CD14-positive monocyte (primary cell): ENCODE data around the gene ATP4A. TPM values are rescaled to one million over a fixed set of nuclear protein-coding genes. Genes with fewer than 3 reads are reported as not detected.
A peak's percentile ranks its signal among the peaks of the same experiment; 100 is the strongest.

Experiments used
- DNase-seq, 3 donors: peaks; one replicate each; pipeline ENCODE4 v3.0.0-alpha.2; 2011 to 2022
- H2AFZ ChIP-seq: 2 replicates; pipeline ENCODE4 v1.6.0; 2012; ENCODE audit warnings: mild to moderate bottlenecking, low read depth, low read length, inconsistent platforms; ENCODE audit not compliant: insufficient read depth, poor library complexity, severe bottlenecking
- H3K27ac ChIP-seq, 2 donors: 1 replicate in 1 of 2; 2 replicates in 1 of 2; pipeline ENCODE4 v1.5.1; 2012 to 2013; ENCODE audit warnings: low read length in 2 of 2, control low read depth in 1 of 2, inconsistent platforms in 1 of 2, low read depth in 1 of 2, mild to moderate bottlenecking in 1 of 2
- H3K27me3 ChIP-seq, 2 donors: one replicate each; pipeline versions ENCODE4 v1.6.0 to v1.6.1; 2011 to 2013; ENCODE audit warnings: low read length in 2 of 2; ENCODE audit not compliant: control insufficient read depth in 2 of 2, insufficient read depth in 2 of 2
- H3K36me3 ChIP-seq, 2 donors: replicated peaks in 1 of 2; 1 replicate in 1 of 2; 2 replicates in 1 of 2; pipeline versions ENCODE4 v1.5.1 to v1.6.1; 2012 to 2013; ENCODE audit warnings: low read length in 2 of 2, control low read depth in 1 of 2, inconsistent platforms in 1 of 2, mild to moderate bottlenecking in 1 of 2; ENCODE audit not compliant: insufficient read depth in 2 of 2, control insufficient read depth in 1 of 2
- H3K4me1 ChIP-seq, 2 donors: 1 replicate in 1 of 2; 2 replicates in 1 of 2; pipeline versions ENCODE4 v1.5.1 to v1.6.1; 2012 to 2013; ENCODE audit warnings: low read length in 2 of 2, control low read depth in 1 of 2, inconsistent platforms in 1 of 2, mild to moderate bottlenecking in 1 of 2, moderate library complexity in 1 of 2; ENCODE audit not compliant: insufficient read depth in 2 of 2, control insufficient read depth in 1 of 2
- H3K4me2 ChIP-seq: replicated peaks from 2 replicates; pipeline ENCODE3; 2012; ENCODE audit warnings: low read length, moderate library complexity, mild to moderate bottlenecking; ENCODE audit not compliant: poor library complexity, severe bottlenecking; ENCODE audit errors: extremely low read depth
- H3K4me3 ChIP-seq, 3 experiments: fragments of 200-600 bp in 1 of 3; sonication (generic) in 1 of 3; replicated peaks in 1 of 3; 1 replicate in 2 of 3; 2 replicates in 1 of 3; pipeline ENCODE4 v1.5.1; 2011 to 2013; ENCODE audit warnings: low read length in 3 of 3, mild to moderate bottlenecking in 3 of 3, control low read depth in 2 of 3, low read depth in 2 of 3, inconsistent platforms in 1 of 3, moderate library complexity in 1 of 3
- H3K79me2 ChIP-seq: 2 replicates; pipeline ENCODE4 v1.6.0; 2012; ENCODE audit warnings: mild to moderate bottlenecking, control low read depth, inconsistent platforms, low read length, moderate library complexity; ENCODE audit not compliant: insufficient read depth
- H3K9ac ChIP-seq: 2 replicates; pipeline ENCODE4 v1.6.0; 2017; ENCODE audit warnings: low read length, mild to moderate bottlenecking; ENCODE audit not compliant: insufficient read depth, poor library complexity, severe bottlenecking
- H3K9me3 ChIP-seq, 2 donors: replicated peaks in 1 of 2; 1 replicate in 1 of 2; 2 replicates in 1 of 2; pipeline versions ENCODE4 v1.5.1 to v1.6.1; 2012 to 2013; ENCODE audit warnings: low read length in 2 of 2, control low read depth in 1 of 2; ENCODE audit not compliant: control insufficient read depth in 1 of 2, insufficient read depth in 1 of 2
- H4K20me1 ChIP-seq: 2 replicates; pipeline ENCODE4 v1.6.0; 2012; ENCODE audit warnings: mild to moderate bottlenecking, low read length, control low read depth, moderate library complexity; ENCODE audit not compliant: insufficient read depth
- H3K27ac Mint-ChIP-seq, 7 donors: one replicate each; pipeline ENCODE4 v1.8.0; 2020; ENCODE audit warnings: mild to moderate bottlenecking in 7 of 7, mixed read lengths in 7 of 7, moderate library complexity in 6 of 7, inconsistent platforms in 2 of 7
- H3K27me3 Mint-ChIP-seq, 3 donors: one replicate each; pipeline ENCODE4 v1.8.0; 2021 to 2022; ENCODE audit warnings: low read depth in 3 of 3, mild to moderate bottlenecking in 3 of 3, mixed read lengths in 3 of 3, moderate library complexity in 3 of 3, inconsistent platforms in 1 of 3
- H3K36me3 Mint-ChIP-seq, 2 donors: one replicate each; pipeline ENCODE4 v1.8.0; 2020; ENCODE audit warnings: mixed read lengths in 2 of 2, inconsistent platforms in 1 of 2, mild to moderate bottlenecking in 1 of 2
- H3K4me1 Mint-ChIP-seq: one replicate; pipeline ENCODE4 v1.8.0; 2020; ENCODE audit warnings: mild to moderate bottlenecking, mixed read lengths
- H3K4me3 Mint-ChIP-seq, 2 donors: one replicate each; pipeline ENCODE4 v1.8.0; 2020; ENCODE audit warnings: mild to moderate bottlenecking in 2 of 2, mixed read lengths in 2 of 2, moderate library complexity in 1 of 2
- H3K9me3 Mint-ChIP-seq, 7 donors: one replicate each; pipeline ENCODE4 v1.8.0; 2020 to 2022; ENCODE audit warnings: mixed read lengths in 7 of 7, mild to moderate bottlenecking in 6 of 7, moderate library complexity in 6 of 7, inconsistent platforms in 2 of 7
- WGBS: methylation state at CpG from one replicate; pipeline ENCODE4 v1.1.5; 2013; ENCODE audit warnings: missing lambda C conversion rate; ENCODE audit not compliant: insufficient coverage; 5-methylcytosine and 5-hydroxymethylcytosine counted together
- intact Hi-C, 2 donors: fragments of 100-400 bp; cut with micrococcal nuclease; formaldehyde crosslinking; loops; one replicate each; pipeline versions ENCODE4 v1.15.0 to v1.15.1; 2023
- polyA plus RNA-seq, 3 donors: library from polyadenylated mRNA; depleted of rRNA in 1 of 3; unstranded in 2 of 3; stranded (reverse) in 1 of 3; fragments of 300-500 nt in 2 of 3; fragments of >200 nt in 1 of 3; fragmentation: Illumina TruSeq in 2 of 3; gene quantifications; 1 replicate in 2 of 3; 2 replicates in 1 of 3; pipeline ENCODE4 v1.2.3, GENCODE V29; 2012 to 2021
- TF ChIP-seq, protein P1 (sequence below): fragments of 200-600 bp; IDR thresholded peaks from one replicate; pipeline ENCODE4 v1.8.0; 2022; ENCODE audit warnings: antibody characterized with exemption, mild to moderate bottlenecking

The ATP4A gene
- polyA plus RNA-seq, 3 donors: not detected

DNA sequence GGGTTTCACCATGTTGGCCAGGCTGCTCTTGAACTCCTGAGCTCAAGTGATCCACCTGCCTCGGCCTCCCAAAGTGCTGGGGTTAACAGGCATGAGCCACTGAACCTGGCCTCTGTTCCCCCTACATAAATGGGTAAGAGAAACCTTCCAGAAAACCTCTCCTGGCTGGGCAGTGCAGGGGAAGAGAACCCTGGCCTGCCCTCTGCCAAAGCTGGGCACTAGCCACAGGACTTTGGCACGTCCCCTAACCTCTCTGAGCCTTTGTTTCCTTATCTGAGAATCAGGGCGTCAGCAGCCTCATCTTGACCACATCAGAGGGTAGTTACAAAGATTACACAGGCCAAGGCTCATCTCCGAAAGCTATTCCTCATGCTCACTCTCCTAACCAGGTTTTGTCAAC is 37.6 kb downstream of the ATP4A start:
- H3K9ac ChIP-seq: no peak overlapping the region
- H2AFZ ChIP-seq: no peak overlapping the region
- no peaks in the 10 kb centered on the region for H3K79me2 ChIP-seq
- H3K27ac ChIP-seq: no peak overlapping the region
- no peak overlapping the region for H3K4me2 ChIP-seq
- H3K4me1 ChIP-seq: no peaks in the 10 kb centered on the region
- Mint-ChIP-seq H3K36me3 (no peaks in the 10 kb centered on the region), H3K4me3 (no peak overlapping the region), H3K9me3 (no peaks in the 10 kb centered on the region), H3K27me3 (peaks cover 11 to 16% (median 16%) of the 10 kb centered on the region in 3 donors), H3K4me1 (no peaks in the 10 kb centered on the region), H3K27ac (no peak overlapping the region)
- intact Hi-C loops: no loop called here
- H3K4me3 ChIP-seq: no peak overlapping the region
- 96% methylated on average over 3 of the region's 4 CpGs for WGBS
- DNase-seq: no peak
- no peaks in the 10 kb centered on the region for H4K20me1 ChIP-seq
- no peaks in the 10 kb centered on the region for H3K9me3 ChIP-seq
- peaks cover 0 to 5% of the 10 kb centered on the region in 2 donors for H3K27me3 ChIP-seq
- no peaks in the 10 kb centered on the region for H3K36me3 ChIP-seq
- TF ChIP-seq, protein P1, sequence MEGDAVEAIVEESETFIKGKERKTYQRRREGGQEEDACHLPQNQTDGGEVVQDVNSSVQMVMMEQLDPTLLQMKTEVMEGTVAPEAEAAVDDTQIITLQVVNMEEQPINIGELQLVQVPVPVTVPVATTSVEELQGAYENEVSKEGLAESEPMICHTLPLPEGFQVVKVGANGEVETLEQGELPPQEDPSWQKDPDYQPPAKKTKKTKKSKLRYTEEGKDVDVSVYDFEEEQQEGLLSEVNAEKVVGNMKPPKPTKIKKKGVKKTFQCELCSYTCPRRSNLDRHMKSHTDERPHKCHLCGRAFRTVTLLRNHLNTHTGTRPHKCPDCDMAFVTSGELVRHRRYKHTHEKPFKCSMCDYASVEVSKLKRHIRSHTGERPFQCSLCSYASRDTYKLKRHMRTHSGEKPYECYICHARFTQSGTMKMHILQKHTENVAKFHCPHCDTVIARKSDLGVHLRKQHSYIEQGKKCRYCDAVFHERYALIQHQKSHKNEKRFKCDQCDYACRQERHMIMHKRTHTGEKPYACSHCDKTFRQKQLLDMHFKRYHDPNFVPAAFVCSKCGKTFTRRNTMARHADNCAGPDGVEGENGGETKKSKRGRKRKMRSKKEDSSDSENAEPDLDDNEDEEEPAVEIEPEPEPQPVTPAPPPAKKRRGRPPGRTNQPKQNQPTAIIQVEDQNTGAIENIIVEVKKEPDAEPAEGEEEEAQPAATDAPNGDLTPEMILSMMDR: no peak

DNA sequence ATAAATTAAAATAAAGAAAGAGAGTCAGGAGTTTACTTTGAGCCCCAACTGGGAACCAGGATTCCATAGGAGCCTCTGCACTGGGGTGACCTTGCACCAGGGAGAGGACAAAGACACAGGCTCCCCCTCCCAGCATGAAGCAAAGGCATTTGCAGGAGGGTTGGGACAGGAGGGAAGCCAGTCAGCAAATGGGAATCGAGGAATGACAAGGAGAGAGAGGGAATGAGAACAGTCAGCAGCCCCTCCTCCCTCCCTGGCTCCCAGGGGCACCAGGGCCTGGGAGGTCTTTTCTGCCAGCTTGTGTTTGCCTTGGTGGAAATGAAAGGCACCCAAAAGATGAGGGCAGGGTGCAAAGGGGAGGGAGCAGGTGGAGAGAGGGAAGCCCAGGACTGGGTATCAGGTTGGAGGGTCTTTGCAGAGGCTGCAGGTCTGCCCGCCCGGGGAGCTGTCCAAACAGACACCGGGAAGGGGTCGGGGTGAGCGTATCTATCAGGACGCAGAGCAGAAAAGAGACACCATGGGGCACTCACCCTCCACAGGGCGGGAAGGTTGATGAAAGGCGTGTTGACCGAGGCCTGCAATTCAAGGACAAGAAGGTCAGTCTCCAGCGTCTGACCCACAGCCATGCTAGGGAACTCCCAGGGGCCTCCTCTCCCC is 39.1 kb downstream of the ATP4A start:
- H3K4me3 Mint-ChIP-seq: no peak overlapping the region
- peaks cover 10 to 14% (median 11%) of the 10 kb centered on the region in 3 donors for H3K27me3 Mint-ChIP-seq
- 86% methylated on average over 10 of the region's 11 CpGs for WGBS
- H3K4me1 ChIP-seq: no peaks in the 10 kb centered on the region
- intact Hi-C loops: no loop called here
- H3K36me3 ChIP-seq: no peaks in the 10 kb centered on the region
- no peak overlapping the region for H3K27ac ChIP-seq
- H3K36me3 Mint-ChIP-seq: no peaks in the 10 kb centered on the region
- no peak for DNase-seq
- H3K9me3 ChIP-seq: no peaks in the 10 kb centered on the region
- peak overlapping the region in 1 of 7 donors; percentile 52 for H3K27ac Mint-ChIP-seq
- H4K20me1 ChIP-seq: no peaks in the 10 kb centered on the region
- no peak overlapping the region for H3K4me2 ChIP-seq
- peaks cover 0 to under 1% of the 10 kb centered on the region in 2 donors for H3K27me3 ChIP-seq
- no peak overlapping the region for H3K4me3 ChIP-seq
- peaks cover 1% of the 10 kb centered on the region for H3K4me1 Mint-ChIP-seq
- TF ChIP-seq, protein P1: no peak
- no peaks in the 10 kb centered on the region for H3K9me3 Mint-ChIP-seq
- H3K9ac ChIP-seq: no peak overlapping the region
- no peak overlapping the region for H2AFZ ChIP-seq
- H3K79me2 ChIP-seq: no peaks in the 10 kb centered on the region
